GM21576 (cell line): ENCODE results near the gene PKNOX2.

Source experiments
- ATAC-seq: cut with Tn5 transposase; IDR thresholded peaks from one replicate; pipeline ENCODE4 v1.9.1; 2021; ENCODE audit warnings: mild to moderate bottlenecking, moderate library complexity; ENCODE audit not compliant: unreplicated experiment

The PKNOX2 gene

DNA sequence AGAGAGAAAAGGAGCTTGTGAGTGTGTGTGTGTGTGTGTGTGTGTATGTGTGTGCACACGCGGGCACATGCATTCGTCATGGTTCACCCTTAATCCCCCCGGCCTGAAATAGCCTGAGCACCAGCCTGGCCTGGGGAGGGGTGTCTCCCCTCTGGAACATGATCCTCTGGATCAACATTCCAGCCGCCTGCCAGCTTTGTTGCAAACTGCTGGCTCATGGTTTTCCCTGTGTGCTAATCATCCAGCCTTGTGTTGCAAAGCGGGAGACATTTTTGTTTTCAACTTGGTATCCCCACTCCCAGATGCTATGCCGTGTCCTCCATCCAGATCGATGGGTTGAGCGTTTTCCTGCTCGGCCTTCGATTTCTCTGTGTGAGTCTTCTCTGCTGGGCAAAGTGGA, 237.2 kb downstream of the PKNOX2 start:
- ATAC-seq, result no peak

DNA sequence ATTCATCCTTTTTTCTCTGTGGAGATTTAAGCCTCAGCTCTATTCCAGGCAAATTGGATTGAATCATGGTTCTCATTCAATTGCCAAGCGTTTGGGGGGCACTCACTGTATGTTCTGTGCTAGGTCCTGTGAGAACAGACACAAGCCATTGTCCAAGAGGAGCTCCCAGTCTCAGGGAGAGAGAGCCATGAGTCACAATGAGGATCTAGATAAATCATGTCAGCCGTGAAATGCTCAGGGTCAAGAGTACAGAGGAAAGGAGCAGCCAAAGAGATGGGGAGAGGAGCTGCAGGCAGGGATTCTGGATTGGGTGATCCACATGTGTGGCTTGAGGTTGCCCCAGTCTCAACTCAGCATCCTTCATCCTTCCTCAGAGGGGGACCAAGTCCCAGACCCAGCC, 237.9 kb downstream of the PKNOX2 start:
- ATAC-seq, result no peak

GRCh38 chr11:125404157-125404810, 239.7 kb downstream of the PKNOX2 start:
- ATAC-seq, result no peak

DNA sequence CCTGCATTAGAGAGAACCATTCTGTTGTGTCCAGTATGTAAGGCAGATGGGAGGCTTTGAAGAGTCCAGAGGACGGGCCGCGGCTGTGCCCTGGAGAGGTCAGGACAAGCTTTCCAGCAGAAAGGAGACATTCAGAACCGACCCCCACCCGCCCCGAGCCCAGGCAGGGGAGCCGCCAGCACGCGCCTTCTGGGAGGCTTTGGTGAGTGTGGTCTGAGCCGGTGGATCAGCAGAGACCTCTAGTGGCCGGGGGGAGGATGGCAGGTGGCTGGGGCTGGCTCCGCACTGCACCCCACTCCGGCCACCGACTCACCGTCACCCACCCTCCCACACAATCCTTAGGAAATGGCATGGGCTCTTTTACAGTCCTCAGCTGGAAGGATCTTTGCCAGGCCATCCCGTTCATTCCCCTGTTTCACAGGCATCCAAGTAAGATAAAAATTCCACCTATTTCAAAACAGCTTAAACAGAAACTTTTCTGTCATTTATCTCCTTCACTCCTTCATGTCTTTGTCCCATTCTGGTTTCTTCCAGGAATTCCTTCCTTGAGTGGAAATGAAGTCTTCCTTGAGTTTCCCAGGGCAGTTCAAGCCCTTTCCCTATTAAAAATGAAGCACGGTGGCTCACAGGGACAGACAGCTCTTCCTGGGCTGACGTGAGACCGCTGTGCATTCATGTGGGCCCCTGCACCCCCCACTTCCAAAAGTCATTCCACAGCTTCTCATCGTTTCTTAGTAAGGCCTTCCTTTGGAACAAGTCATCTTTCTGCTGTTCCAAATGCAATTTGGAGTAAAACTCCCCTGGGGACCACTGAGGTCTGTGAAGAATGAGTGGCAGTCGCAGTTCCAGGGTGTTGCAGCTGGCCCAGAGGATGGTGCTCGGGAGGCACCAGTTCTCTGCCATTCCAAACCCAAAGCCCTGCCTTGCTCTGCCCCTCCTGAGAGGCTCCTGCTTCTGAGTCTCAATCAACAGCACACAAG, 240.6 kb downstream of the PKNOX2 start:
- ATAC-seq, result peak; percentile 92

DNA sequence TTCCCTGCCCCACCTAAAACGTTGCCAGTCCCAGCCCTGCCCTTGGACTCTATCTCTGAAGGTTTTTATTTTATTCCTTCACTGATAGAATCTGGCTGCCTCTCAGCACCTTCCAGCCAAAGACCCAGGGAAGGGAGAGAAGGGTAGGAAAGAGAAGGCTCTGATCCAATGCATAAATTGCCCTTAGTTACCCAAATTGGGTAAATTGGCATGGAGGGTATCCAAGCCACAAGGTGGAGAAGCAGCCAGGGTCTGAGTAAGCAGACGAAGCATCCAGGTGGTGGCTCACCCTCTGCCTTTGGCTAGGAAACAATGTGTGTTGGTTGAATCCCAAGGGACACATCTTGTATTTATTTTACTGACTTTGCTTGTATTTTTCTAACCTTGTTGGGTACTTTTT, 242.5 kb downstream of the PKNOX2 start:
- ATAC-seq, result no peak

DNA sequence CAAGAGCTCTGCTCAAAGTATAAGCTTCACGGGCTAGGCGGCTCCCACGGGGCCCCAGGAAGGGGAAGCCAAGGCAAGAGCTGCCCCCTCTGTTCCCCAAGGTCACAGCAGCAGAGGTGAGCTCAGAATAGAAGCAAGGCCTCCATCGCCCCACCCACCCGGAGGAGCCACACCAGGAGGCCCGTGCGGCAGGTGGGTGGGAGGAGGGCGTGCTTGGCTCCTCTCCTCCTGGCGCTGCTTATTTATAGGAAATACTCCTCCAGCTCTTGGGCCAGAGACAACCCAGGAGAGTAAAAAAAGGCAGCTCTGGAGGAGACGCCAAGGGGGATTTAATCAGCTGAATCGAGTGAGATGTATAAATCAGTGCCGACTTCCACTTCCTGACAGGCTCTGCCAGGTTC, 243.8 kb downstream of the PKNOX2 start:
- ATAC-seq, result no peak

GRCh38 chr11:125410091-125410490, 245.5 kb downstream of the PKNOX2 start:
- no peak for ATAC-seq

- ATAC-seq, result no peak
Measured at GRCh38 chr11:125412177-125412496, 247.6 kb downstream of the PKNOX2 start.

DNA sequence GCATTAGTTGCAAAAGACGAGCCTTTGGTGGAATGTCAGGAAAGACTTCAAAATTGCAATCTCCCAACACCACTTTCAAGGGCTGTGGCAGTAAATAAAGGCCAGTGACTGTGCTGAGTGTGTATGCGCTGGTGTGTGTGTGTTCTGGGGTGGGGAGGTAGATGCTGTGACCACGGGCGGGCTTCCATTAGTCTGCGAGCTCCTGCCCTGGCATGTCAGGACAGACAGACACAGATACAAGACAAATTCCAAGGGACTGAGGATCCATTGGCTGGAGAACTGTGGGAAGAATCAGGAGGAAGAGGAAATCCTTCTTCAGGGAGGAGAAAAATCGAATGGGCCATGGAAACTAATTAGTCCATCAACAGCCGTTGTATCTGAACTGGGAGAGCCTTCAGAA, 248.0 kb downstream of the PKNOX2 start:
- no peak for ATAC-seq

GRCh38 chr11:125413226-125413625, 248.7 kb downstream of the PKNOX2 start:
- ATAC-seq, result no peak

DNA sequence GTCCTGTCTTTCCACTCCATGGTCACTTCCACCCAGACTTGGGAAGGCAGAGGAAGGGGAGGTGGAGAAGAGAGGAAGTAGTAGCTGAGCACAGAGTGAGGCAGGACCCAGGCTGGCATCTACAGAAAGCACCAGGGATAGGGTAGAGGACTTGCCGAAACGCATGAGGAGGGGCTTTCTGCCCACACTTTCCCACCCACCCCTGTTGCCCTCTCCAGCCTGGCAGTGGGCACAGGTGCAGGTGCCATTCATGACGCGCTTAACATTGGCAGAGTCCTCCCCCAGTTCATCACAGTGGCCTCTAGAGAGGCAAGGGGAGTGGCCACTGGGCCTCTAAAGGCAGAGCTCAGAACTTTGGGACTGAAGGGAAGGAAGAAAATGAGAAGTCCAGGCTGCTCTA, 249.6 kb downstream of the PKNOX2 start:
- no peak for ATAC-seq

- no peak for ATAC-seq
Measured at GRCh38 chr11:125416981-125417935, 252.7 kb downstream of the PKNOX2 start.

DNA sequence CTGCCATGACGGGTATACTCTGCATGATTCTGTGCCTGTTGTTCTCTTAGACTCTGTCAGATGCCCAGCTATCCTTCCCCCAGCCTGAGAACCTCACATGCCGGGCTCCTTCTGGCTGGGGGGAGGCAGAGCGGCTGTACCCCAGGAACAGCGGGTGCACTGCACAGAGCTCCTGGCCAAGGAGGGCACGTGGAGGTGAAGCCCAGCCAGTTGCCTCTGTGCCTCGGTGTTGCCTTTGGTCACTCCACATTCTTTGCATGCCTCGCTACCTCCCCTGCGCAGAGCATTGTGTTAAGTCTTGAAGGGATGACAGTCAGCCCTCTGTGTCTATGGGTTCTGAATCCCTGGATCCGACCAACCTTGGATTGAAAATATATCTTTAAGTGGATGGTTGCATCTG, 253.8 kb downstream of the PKNOX2 start:
- ATAC-seq, result no peak

GRCh38 chr11:125422681-125423080, 258.1 kb downstream of the PKNOX2 start:
- no peak for ATAC-seq

DNA sequence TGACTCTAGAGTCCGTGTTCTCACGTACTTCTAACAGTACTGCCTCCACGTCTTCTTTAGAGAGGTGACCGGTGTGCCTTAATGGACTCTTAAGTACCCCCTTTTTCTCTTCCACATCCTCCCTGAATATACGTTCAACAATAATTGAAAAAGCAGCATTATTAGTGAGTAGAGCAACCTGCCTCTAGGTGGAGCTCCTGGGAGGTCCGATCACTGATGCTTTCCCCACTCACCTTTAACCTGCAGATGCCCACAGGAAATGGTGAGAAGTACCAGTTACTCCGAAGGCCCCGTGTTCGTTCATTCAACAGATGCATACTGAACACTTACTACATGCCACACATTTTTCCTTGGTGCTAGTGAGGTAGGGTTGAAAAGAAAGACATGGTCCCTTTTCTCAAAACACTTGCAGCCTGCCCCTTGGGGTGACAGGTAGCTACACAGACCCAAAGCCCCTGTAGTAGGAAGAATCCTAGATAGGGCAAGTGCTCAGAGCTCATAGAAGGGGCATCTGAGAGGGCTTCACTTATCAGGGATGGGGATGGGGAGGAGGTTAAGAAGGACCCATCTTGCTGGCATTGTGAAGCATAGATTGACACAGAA, 258.8 kb downstream of the PKNOX2 start:
- no peak for ATAC-seq

DNA sequence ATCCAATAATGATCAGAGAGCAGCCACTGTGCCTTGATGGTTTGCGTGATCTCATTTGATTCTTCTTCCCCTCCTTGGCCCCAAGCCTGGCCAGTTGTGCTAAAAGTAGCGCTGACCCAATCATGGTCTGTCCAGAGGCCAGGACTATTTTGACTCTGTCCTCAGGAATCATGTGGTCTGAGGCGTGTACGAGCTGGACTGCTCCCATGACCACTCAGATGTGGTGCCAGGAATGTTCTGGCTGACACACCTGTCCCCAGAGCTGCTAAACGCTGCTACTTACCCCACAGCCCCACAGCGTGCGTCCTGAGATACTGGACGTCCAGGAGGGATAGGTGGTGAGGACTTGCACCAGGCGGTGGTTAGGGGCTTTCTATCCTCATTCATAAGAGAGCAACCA, 261.1 kb downstream of the PKNOX2 start:
- ATAC-seq, result no peak

DNA sequence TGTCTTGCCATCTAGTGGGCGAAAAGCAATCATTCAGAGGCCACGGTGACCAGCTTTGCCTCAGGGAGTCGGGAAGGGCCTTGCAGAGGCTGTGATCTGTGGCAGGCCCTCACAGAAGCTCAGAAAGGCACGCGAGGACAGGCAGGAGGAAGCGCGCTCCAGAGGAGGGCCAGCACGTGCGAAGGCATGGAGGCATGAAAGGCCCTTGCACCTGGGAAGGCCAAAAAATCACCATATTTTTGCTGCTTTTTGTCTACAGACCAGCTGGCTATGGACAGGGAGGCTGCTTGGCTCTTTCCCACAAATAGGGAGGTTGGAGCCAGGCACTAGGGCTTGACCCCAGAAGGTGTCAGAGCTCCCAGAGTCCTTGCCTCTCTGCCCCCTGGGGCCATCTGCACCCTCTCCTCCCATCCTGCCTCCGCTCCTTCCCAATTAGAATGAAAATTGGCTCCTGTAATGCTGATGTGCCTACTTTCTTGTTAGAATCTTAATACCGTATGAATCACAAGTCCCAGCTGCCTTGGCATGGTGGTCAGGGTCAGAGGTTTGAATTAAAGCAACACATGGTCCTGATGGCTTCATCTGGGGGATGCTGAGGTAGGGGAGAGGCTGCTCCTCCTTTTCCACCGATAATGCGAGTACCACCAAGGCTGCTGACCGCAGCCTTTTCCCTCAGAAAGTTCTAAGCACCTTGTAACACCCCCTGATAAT, 262.4 kb downstream of the PKNOX2 start:
- ATAC-seq, result no peak

GRCh38 chr11:125428486-125429173, 264.1 kb downstream of the PKNOX2 start:
- ATAC-seq, result no peak

DNA sequence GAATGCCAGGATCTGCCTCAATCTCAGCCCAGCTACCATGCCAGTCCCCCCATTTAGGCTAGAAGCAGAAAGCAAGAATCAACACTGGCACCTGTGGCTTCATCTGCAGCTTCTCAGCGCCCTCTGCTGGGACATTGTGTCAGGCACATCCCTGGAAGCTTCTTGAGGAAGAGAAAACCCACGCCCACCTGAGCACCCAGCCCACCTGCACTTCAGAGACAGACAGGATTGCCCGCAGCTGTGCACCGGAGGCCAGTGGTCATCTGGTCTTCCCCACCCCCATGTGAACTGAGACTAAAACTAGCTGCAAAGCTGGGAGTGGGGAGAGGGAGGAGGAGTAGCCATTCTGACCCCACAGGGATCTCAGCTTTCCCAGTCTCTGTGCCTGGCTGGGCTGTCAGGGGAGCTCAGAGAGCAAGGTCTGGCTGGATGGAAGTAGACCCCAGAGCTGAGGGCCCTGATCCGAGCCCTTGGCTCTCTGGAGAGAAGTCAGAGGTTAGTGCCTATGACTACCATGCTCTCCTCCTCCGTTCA, 264.7 kb downstream of the PKNOX2 start:
- no peak for ATAC-seq
